ENCODE data around the gene FADD.

GRCh38 chr11:70182266-70182665, 20.8 kb upstream of the FADD start:
- TF ChIP-seq POLR2AphosphoS5 (IDR thresholded peaks at IDR 0.05) (no peak), POLR2A (IDR thresholded peaks at IDR 0.05) (no peak)
